ENCODE results near the gene SPEG.
A peak's percentile ranks its signal among the peaks of the same experiment; 100 is the strongest.

Gene SPEG

DNA sequence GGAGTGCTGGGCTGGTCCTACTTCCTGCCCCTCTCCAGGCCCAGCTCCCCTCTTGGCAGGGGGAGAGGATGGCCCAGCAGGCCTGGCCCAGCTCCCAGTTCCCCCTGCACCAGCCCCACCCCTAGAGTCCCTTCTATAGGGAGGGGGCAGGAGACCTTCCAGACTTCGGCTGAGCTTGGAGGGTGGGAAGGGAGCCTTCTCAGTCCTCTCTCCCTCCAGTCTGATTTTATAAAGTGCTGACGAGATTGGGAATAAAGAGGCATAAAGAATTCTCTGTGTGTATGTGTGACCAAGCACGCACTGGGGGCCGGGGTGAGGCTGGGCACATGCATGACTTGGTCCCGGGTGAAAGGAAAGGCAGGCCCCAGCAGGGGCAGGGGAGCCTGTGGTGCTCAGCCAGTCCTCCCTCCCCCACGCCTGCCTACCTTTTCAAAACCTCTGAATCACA is 103.9 kb downstream of the SPEG start:
- DNase-seq = no peak

DNA sequence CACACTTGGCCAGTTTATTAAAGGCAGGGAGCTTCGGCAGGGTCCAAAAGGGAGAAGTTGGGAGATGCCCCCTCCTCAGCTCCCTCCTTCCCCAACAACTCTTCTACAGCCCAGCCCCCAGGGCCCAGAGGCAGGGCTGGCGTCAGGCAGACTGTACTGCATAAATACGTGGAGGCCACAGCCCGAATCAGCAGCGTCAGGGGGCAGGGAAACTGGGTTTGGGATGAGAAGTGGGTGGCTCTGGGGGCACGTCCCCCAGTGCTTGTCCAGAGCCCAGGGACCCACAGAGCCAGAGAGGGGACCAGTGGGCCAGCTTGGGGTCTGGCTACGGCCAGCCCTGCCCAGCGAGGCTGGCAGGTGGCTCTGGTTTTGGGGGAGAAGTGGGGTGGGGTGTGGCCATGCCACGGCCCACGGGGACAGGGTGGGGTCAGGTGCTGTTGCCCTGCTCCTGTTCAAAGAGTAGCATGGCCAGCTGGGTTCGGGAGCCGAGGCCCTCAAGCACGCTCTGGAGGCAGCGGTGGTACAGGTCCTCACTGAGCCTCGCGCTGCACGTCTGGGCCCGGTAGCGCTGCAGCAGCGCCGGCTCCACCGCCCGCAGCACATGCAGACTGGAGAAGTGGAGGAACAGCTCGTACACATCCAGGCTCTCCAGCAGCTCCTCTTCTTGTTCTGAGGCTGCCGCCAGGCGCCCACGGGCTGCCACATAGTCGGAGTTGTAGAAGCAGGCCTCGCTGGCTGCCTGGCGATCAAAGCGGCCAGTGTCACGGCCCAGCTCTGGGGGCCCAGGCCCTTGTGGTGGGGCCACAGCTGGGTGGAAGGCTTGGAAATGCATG is 104.5 kb downstream of the SPEG start:
- DNase-seq = no peak

DNA sequence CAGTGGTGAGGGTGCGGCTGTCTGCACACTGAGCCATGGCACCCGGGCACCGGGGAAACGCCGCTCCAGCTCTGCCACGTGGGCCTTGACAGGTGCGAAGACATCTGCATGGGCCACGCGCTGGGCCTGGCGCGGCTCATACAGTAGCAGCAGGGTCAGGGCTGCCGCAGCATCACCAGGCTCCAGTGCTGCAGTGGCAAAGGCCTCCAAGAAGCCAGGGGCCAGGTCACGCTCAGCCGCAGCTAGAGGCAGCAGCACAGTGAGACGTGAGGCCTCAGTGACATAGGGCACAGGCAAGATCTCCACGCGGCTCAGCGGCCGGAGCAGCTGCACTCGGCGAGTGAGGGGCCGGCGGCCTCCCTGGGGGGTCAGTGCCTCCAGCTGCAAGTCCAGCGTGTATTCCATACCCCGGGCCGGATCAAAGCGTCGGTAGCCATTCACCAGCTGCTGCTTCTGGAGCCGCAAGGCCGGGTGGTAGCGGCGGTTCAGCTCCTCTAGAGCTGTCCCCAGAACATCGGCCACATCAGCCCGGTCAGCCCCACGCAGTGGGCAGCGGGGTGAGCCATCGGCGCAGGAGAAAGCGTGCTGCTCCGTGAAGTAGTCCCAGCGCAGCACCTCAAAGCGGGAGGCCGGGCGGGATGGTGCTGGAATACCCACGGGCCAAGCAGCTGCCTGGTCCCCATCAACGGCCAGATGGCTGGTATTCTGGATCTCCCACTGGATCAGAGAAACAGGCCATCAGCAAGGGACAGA is 105.5 kb downstream of the SPEG start:
- DNase-seq = no peak

DNA sequence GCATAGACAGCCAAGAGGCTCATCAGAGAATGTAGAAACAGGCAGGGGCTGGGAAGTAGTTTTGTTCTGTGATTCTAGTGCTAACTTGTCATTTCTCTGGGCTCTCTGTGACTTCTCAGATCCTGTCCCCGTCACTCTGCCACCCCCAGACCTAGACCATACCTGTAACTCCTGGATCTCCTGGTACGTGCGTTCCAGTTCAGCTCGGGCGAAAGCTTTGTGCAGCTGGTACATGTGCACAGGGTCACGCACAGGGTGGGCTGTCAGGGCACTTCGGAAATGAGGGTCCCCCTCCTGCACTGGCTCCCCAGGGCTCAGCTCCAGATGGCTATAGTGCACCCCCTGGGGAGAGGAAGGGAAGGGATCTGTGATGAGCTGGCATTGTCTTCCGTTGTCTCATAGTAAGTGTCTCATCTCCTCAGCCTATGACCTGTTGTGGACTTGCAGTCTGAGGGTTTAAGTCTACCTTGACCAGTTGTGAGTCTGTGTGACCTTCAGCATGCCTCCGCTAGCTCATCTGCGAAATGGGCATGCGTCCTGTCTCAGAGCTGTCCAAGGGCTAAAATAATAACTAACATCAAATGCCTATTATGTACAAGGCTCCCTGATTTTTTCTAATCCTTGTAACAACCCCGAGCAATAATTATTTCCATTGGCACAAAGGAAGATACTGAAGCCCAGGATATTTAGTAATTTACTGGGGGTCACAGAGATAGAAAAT is 106.3 kb downstream of the SPEG start:
- no peak for DNase-seq

DNA sequence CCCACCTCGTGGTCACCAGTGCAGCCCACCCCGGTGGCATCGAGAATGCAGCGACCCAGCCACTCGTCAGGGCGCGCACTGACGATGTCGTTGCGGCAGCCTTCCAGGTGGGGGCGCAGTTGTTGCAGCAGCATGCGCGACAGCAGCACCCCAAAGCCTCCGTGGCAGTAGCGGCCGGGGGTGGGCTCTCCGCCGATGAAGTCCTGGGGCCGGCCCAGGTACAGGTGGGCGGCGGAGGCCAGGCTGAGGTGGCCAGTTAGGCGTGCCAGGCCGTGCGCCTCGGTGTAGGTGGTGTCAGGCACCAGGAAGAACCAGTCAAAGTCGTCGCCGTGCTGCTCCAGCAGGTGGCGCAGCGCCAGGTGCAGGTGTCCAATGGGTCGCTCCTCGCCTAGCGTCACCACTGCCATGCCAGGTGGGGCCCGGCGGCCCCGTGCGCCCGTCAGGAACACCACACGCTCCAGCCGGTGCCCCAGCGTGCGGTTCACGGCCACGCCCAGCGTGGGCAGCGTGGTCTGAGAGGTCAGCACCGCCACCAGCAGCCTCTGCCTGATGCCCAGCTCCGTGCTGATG is 107.1 kb downstream of the SPEG start:
- DNase-seq = peak; percentile 85 to 92

DNA sequence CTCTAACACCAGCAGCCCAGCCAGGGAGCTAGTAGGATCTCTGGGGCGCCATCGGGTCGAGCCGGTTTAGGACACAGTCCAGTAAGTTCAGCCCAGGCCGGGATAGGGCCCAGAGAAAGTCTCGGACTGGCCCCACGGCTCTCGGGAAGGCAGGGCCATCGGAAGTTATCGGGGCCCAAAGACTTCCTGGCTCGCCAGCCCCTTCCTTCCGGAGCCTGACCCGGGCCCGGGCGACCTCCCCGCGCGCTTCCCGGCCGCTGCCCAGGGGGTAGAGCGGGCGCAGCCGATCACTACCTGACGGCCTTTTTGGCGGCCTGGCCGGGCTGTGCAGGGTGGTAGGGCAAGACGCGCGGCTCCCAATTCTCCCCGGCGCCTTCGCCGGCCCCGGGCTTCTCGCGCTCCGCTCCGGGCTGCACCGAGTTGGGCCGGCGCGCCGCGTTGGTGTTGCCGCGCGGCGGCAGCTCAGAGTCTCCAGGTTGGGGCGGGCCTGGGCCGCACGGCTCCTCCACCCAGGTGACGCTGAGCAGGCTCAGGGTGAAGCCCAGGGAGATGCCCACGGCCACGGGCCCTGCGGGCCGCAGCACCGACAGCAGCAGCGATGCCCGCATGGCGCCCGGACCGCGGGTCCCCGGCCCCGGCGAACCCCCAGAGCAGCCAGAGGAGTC is 108.4 kb downstream of the SPEG start:
- DNase-seq = no peak

DNA sequence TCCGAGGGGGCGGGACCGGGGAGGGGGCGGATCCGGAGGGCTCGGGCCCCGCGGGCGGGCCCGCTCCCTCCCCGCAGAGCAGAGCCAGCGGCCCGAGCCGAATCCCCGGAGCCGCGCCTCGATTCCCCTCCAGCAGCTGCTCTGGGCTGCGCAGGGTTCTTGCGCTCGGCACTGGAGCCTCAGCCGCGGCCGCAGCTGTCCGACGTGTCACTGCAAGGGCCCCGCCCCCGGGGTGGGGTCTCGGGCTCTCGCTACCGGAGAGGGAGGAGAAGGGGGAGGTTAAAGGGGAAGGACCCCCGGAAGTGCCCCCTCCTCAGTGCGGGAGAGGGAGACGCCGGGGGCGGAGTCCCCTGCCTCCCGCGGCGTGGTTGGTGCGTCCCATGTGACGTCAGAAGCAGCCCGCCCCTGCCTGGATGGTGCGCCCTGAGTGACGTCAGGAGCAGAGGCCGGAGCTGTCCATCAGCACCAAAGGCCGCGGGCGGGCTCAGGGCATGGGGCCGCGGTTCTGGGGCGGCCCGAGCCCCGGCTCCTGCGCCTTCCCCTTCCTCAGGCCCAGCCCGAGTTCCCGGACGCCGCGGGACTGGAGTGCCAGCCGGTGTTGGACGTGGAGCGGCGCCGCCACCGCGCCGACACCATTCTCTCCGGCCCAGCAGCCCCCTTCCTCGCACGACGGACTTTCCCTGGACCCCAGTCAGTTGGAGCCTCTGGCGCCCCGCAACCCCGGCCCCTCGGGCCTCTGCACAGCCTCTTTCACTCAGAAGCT is 109.1 kb downstream of the SPEG start, which contains the start of the genes CHPF and TMEM198:
Gene CHPF, minus strand, starts transcription at position 214 of the 763 bp plus-strand sequence. CDS start 271 bp downstream, outside the sequence.
Gene TMEM198, plus strand, starts transcription at position 433 of the 763 bp plus-strand sequence. CDS start 700 bp downstream, outside the sequence.
- DNase-seq = peak; percentile 95 to 96

DNA sequence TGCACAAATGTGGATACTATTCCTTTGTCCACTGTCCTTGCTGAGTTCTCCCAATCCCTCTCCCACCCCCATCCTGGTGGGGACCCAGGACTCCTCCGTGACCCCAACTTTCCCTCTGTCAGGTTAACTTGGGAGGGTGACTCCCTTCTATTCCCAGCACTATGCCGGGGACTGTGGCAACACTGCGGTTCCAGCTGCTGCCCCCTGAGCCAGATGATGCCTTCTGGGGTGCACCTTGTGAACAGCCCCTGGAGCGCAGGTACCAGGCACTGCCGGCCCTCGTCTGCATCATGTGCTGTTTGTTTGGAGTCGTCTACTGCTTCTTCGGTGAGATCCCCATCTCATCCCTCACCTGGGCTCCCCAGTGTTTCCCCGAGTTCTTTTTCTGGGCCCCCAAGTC is 109.9 kb downstream of the SPEG start:
- DNase-seq = no peak

DNA sequence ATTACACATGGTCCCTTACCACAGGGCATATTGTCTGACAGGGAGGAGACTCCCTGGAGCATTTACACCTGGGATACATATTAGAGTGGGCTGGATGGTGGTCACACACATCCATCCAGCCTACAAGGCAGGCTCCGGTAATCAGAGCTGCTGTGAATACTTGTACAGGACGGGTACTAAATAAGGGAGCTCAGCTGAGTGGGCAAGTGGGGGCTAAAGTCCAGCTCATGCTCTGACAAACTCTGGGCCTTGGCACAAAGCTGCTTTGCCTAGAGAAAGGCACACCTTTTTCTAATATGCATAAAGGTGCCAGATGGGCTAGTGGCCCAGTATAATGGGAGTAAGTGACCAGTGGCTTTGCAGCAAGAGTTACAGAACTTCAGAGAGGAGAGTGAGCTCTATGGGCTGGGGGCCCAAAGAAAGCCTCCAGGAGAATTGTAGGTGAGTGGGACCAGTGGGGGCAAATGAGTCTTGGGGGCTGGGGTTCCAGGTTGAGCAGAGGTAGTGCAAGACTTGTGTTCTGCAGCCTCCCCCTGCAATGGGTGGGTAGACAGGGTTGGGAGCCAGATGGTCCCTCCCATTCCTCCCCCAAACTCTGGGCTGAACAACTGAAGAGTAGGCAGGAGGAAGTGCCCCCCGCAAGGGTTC is 110.8 kb downstream of the SPEG start:
- DNase-seq = no peak

DNA sequence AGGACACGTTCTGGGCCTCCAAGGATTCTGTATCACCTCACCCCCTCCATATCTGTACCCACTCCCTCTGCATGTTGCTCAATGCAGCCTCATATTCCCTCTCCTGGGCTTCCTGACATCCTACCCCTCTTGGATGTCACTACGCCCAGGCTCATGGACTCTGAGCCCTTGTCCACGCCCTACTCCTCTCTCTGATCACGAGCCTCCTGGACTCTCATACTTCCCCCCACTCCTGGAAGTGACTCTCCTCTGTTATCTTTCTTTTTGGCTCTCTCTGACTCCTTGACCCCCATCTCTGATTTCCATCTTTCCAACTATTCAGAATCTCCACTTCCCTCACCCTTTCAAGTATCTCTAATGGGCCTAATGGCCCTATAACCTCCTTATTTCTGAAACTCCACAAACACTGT is 111.3 kb downstream of the SPEG start:
- DNase-seq = no peak

DNA sequence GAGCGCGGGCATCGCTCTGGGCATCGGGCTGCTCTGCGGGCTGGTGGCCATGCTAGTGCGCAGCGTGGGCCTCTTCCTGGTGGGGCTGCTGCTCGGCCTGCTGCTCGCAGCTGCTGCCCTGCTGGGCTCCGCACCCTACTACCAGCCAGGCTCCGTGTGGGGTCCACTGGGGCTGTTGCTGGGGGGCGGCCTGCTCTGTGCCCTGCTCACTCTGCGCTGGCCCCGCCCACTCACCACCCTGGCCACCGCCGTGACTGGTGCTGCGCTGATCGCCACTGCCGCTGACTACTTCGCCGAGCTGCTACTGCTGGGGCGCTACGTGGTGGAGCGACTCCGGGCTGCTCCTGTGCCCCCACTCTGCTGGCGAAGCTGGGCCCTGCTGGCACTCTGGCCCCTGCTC is 113.0 kb downstream of the SPEG start:
- no peak for DNase-seq
